Measurements from ENCODE around the gene CD300E. TPM values are rescaled to one million over a fixed set of nuclear protein-coding genes. Genes with fewer than 3 reads are reported as not detected.

The CD300E gene
- total and polyA plus RNA-seq, 2 donors (not counting 1 experiment from before 2014, with no cell fraction given), result not detected

DNA sequence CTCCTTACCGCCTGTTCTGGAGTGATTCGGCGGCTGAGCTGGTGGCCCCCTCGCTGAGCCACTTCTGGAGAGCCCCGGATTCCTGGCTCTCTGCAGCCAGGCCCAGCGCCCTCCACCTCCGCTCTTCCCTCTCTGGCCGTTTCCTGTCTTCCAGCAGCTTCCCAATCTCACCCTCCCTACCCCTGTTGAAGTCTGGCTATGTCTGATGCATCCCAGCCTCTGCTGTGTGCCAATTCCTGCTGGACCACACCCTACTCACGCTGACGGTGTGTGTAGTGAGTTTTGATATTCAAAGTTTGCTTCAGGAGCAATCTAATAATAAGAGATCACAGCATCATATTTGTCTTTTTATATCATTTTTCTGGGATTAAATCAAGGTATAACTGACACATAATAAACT is 40.9 kb downstream of the CD300E start:
- H3K27me3 ChIP-seq (ENCODE audit: control insufficient read depth, insufficient read depth, low read length), result no peaks in the 10 kb centered on the region
- no peaks in the 10 kb centered on the region for H4K20me1 ChIP-seq (ENCODE audit: control insufficient read depth, extremely low read depth, insufficient read depth, low read length)
- no peak overlapping the region for H3K4me2 ChIP-seq (ENCODE audit: extremely low read depth, insufficient read depth, low read length)
- no peaks in the 10 kb centered on the region for H3K79me2 ChIP-seq (ENCODE audit: control insufficient read depth, insufficient read depth, low read length)
- H3K4me3 ChIP-seq (replicated peaks in 1 of 4; ENCODE audit: control extremely low read depth in 1 of 4, insufficient read depth in 1 of 4, low read depth in 3 of 4, low read length in 4 of 4), result no peak overlapping the region
- H3K27ac ChIP-seq (ENCODE audit: insufficient read depth, low read length), result no peak overlapping the region
- DNase-seq (ENCODE audit: low read depth in 2 of 2), result no peak
- H3K36me3 ChIP-seq (ENCODE audit: control insufficient read depth, insufficient read depth, low read length), result no peaks in the 10 kb centered on the region
- no peak for TF ChIP-seq EZH2 (IDR thresholded peaks at IDR 0.05; ENCODE audit: low read length, missing control alignments)
- TF ChIP-seq, protein P1, sequence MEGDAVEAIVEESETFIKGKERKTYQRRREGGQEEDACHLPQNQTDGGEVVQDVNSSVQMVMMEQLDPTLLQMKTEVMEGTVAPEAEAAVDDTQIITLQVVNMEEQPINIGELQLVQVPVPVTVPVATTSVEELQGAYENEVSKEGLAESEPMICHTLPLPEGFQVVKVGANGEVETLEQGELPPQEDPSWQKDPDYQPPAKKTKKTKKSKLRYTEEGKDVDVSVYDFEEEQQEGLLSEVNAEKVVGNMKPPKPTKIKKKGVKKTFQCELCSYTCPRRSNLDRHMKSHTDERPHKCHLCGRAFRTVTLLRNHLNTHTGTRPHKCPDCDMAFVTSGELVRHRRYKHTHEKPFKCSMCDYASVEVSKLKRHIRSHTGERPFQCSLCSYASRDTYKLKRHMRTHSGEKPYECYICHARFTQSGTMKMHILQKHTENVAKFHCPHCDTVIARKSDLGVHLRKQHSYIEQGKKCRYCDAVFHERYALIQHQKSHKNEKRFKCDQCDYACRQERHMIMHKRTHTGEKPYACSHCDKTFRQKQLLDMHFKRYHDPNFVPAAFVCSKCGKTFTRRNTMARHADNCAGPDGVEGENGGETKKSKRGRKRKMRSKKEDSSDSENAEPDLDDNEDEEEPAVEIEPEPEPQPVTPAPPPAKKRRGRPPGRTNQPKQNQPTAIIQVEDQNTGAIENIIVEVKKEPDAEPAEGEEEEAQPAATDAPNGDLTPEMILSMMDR (conservative IDR thresholded peaks at IDR 0.05 in 1 of 2, IDR thresholded peaks at IDR 0.05 in 1 of 2; ENCODE audit: low read depth in 1 of 2, low read length in 2 of 2), result no peak
- H3K4me1 ChIP-seq (ENCODE audit: control insufficient read depth, extremely low read depth, insufficient read depth, low read length), result no peaks in the 10 kb centered on the region
- H3K9ac ChIP-seq (ENCODE audit: insufficient read depth, low read length), result no peak overlapping the region
- no peaks in the 10 kb centered on the region for H3K9me3 ChIP-seq (ENCODE audit: control insufficient read depth, insufficient read depth, low read depth, low read length)
- H2AFZ ChIP-seq (ENCODE audit: low read length), result no peak overlapping the region

DNA sequence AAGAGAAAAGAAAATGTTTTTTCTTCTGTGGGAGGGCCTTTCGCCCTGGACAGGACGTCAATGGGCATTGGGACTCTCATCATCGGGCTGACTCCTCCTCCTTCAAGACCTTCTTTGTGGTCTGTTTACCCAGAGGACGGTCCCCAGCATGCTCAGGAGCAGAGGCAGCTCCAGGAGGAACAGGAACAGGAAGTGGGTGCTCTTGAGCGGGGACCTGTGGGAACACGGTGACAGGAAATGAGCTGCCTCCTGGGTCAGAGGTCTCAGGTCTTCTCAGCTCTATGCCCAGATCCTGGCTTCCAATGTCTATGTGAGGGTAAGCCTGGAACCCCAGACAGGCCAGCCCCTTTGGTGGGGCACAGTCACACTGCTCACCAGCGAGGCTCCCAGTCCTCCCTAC is 43.6 kb downstream of the CD300E start:
- Histone ChIP-seq H3K9me3 (ENCODE audit: control insufficient read depth, insufficient read depth, low read depth, low read length) (no peaks in the 10 kb centered on the region), H3K4me3 (replicated peaks in 1 of 4; ENCODE audit: control extremely low read depth in 1 of 4, insufficient read depth in 1 of 4, low read depth in 3 of 4, low read length in 4 of 4) (no peak overlapping the region), H3K27me3 (ENCODE audit: control insufficient read depth, insufficient read depth, low read length) (no peaks in the 10 kb centered on the region), H3K9ac (ENCODE audit: insufficient read depth, low read length) (no peak overlapping the region), H3K79me2 (ENCODE audit: control insufficient read depth, insufficient read depth, low read length) (no peaks in the 10 kb centered on the region), H3K27ac (ENCODE audit: insufficient read depth, low read length) (no peak overlapping the region), H3K4me2 (ENCODE audit: extremely low read depth, insufficient read depth, low read length) (no peak overlapping the region), H4K20me1 (ENCODE audit: control insufficient read depth, extremely low read depth, insufficient read depth, low read length) (no peaks in the 10 kb centered on the region), H2AFZ (ENCODE audit: low read length) (no peak overlapping the region), H3K4me1 (ENCODE audit: control insufficient read depth, extremely low read depth, insufficient read depth, low read length) (no peaks in the 10 kb centered on the region), H3K36me3 (ENCODE audit: control insufficient read depth, insufficient read depth, low read length) (no peaks in the 10 kb centered on the region)
- no peak for DNase-seq (ENCODE audit: low read depth in 2 of 2)
- TF ChIP-seq, protein P1 (conservative IDR thresholded peaks at IDR 0.05 in 1 of 2, IDR thresholded peaks at IDR 0.05 in 1 of 2; ENCODE audit: low read depth in 1 of 2, low read length in 2 of 2), result no peak
- no peak for TF ChIP-seq EZH2 (IDR thresholded peaks at IDR 0.05; ENCODE audit: low read length, missing control alignments)

DNA sequence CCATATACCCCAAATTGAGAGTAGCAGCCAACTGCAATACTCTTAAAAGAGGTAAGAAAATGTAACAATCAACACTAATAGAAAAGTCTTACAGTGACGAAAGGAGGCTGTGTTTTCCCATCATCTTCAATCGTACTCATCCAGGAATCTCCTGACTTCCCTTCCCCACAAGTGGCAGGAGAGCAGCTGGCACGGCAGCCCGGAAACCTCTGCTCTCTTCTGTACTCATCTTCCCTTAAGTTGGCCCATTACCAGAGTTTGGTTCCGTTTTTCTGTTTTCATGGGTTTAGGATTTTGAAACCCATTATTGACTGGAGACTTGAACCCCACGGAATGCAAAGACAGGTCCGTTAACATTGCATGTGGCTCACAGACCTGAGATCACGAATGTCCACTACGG is 44.6 kb downstream of the CD300E start:
- Histone ChIP-seq H3K9ac (ENCODE audit: insufficient read depth, low read length) (no peak overlapping the region), H3K4me3 (replicated peaks in 1 of 4; ENCODE audit: control extremely low read depth in 1 of 4, insufficient read depth in 1 of 4, low read depth in 3 of 4, low read length in 4 of 4) (no peak overlapping the region), H4K20me1 (ENCODE audit: control insufficient read depth, extremely low read depth, insufficient read depth, low read length) (no peaks in the 10 kb centered on the region), H3K27me3 (ENCODE audit: control insufficient read depth, insufficient read depth, low read length) (no peaks in the 10 kb centered on the region), H3K79me2 (ENCODE audit: control insufficient read depth, insufficient read depth, low read length) (no peaks in the 10 kb centered on the region), H3K4me1 (ENCODE audit: control insufficient read depth, extremely low read depth, insufficient read depth, low read length) (no peaks in the 10 kb centered on the region), H3K9me3 (ENCODE audit: control insufficient read depth, insufficient read depth, low read depth, low read length) (no peaks in the 10 kb centered on the region), H3K36me3 (ENCODE audit: control insufficient read depth, insufficient read depth, low read length) (no peaks in the 10 kb centered on the region), H3K4me2 (ENCODE audit: extremely low read depth, insufficient read depth, low read length) (no peak overlapping the region), H2AFZ (ENCODE audit: low read length) (no peak overlapping the region), H3K27ac (ENCODE audit: insufficient read depth, low read length) (no peak overlapping the region)
- TF ChIP-seq EZH2 (IDR thresholded peaks at IDR 0.05; ENCODE audit: low read length, missing control alignments), result no peak
- TF ChIP-seq, protein P1 (conservative IDR thresholded peaks at IDR 0.05 in 1 of 2, IDR thresholded peaks at IDR 0.05 in 1 of 2; ENCODE audit: low read depth in 1 of 2, low read length in 2 of 2), result no peak
- DNase-seq (ENCODE audit: low read depth in 2 of 2), result no peak

Data from fibroblast of lung (primary cell).